ENCODE results near the gene HOXB1. TPM values are rescaled to one million over a fixed set of nuclear protein-coding genes. Genes with fewer than 3 reads are reported as not detected.

HOXB1 gene
- polyA plus RNA-seq, 1 of the 3 experiments (the other 2 are of a cell fraction) = not detected

DNA sequence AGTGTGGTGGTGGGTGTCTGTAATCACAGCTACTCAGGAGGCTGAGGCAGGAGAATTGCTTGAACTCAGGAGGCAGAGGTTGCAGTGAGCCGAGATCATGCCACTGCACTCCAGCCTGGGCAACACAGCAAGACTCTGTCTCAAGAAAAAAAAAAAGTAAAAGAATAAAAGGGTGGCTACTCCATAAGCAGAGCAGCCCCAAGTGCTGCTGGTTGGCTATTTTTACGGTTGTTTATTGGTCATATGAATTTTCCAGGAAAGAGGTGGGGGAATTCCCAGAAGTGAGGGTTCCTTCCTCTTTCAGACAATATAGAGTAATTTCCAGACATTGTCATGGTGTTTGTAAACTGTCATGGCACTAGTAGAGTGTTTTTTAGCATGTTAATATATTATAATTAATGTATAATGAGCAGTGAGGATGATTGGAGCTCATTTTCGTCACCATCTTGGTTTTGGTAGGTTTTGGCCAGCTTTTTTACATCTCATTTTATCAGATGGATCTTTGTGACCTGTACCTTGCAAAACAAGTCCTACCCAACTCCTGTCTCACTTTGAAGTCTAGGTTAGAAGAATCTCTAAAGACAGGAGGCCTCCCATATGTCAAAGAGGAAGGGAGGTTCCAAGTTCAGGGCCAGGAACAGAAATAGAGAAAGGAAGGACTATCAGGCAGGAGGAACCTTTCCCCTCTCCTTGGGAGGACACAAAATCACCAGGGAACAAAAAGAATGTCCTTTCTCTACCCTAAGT, 39.1 kb downstream of the HOXB1 start (continued):
- TF ChIP-seq, protein P1, sequence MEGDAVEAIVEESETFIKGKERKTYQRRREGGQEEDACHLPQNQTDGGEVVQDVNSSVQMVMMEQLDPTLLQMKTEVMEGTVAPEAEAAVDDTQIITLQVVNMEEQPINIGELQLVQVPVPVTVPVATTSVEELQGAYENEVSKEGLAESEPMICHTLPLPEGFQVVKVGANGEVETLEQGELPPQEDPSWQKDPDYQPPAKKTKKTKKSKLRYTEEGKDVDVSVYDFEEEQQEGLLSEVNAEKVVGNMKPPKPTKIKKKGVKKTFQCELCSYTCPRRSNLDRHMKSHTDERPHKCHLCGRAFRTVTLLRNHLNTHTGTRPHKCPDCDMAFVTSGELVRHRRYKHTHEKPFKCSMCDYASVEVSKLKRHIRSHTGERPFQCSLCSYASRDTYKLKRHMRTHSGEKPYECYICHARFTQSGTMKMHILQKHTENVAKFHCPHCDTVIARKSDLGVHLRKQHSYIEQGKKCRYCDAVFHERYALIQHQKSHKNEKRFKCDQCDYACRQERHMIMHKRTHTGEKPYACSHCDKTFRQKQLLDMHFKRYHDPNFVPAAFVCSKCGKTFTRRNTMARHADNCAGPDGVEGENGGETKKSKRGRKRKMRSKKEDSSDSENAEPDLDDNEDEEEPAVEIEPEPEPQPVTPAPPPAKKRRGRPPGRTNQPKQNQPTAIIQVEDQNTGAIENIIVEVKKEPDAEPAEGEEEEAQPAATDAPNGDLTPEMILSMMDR (IDR thresholded peaks at IDR 0.05) = no peak

DNA sequence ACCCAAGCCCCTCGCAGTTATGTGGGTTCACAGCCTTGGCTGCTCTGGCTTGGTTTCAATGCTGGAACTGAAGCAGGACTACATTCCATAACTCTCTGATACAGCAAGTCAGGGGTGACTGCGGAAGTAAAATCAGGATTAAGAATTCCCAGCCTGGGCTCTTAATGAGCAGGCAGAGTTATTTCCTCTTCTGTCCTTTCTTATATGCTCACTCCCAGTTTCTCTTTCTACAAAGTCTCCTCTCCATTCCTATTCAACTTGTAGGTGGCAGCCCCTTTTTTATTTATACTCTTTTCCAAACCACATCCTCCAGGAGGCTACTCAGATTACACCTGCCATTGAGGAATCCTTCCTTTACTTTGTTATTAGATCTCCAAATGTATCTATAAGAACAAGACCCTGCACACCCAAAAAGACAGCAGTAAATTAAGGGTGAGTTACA, 40.3 kb downstream of the HOXB1 start:
- ChIA-PET POLR2A (no interaction called here), CTCF (interaction anchor here (1.0 kb wide), 1 partner anchor 12 kb away, joined by 3 read pairs; no protein-coding TSS in a partner anchor)
- Histone ChIP-seq H3K4me2 (no peak overlapping the region), H3K27ac (ENCODE audit: low read depth in 2 of 2, low read length in 1 of 2) (no peak overlapping the region), H3K36me3 (replicated peaks in 1 of 2; ENCODE audit: control insufficient read depth in 1 of 2, insufficient read depth in 2 of 2, low read length in 1 of 2) (no peaks in the 10 kb centered on the region), H3K27me3 (ENCODE audit: insufficient read depth) (peaks cover 55% of the 10 kb centered on the region; the same call in 1 of the 2 replicates), H3K4me1 (ENCODE audit: control insufficient read depth in 1 of 2, insufficient read depth in 2 of 2, low read depth in 1 of 2, low read length in 1 of 2) (peaks cover 0 to 11% of the 10 kb centered on the region in 2 experiments; a peak in 2 of 4 replicates), H2AFZ (ENCODE audit: low read depth) (no peak overlapping the region), H3K9ac (no peak overlapping the region), H3K4me3 (ENCODE audit: low read depth in 2 of 2, low read length in 1 of 2) (no peak overlapping the region), H3K9me3 (no peaks in the 10 kb centered on the region), H3K79me2 (ENCODE audit: insufficient read depth) (no peaks in the 10 kb centered on the region), H3K9me2 (no peaks in the 10 kb centered on the region), H3F3A (replicated peaks; ENCODE audit: insufficient read depth) (peaks cover 23% of the 10 kb centered on the region), H4K20me1 (ENCODE audit: insufficient read depth) (no peaks in the 10 kb centered on the region)
- no peak for DNase-seq
- TF ChIP-seq NFIC (IDR thresholded peaks at IDR 0.05; ENCODE audit: borderline replicate concordance) (no peak), ELF1 (IDR thresholded peaks at IDR 0.05) (no peak), GABPA (IDR thresholded peaks at IDR 0.05; ENCODE audit: low read depth) (no peak), SMC3 (IDR thresholded peaks at IDR 0.05; ENCODE audit: low read depth, low read length) (no peak), TCF12 (IDR thresholded peaks at IDR 0.05) (no peak), SIN3A (IDR thresholded peaks at IDR 0.05; ENCODE audit: borderline replicate concordance, low read depth, low read length) (no peak)
- TF ChIP-seq, protein P2, sequence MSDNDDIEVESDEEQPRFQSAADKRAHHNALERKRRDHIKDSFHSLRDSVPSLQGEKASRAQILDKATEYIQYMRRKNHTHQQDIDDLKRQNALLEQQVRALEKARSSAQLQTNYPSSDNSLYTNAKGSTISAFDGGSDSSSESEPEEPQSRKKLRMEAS (IDR thresholded peaks at IDR 0.05; ENCODE audit: low read depth) = no peak
- TF ChIP-seq, protein P3, sequence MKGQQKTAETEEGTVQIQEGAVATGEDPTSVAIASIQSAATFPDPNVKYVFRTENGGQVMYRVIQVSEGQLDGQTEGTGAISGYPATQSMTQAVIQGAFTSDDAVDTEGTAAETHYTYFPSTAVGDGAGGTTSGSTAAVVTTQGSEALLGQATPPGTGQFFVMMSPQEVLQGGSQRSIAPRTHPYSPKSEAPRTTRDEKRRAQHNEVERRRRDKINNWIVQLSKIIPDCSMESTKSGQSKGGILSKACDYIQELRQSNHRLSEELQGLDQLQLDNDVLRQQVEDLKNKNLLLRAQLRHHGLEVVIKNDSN (IDR thresholded peaks at IDR 0.05; ENCODE audit: borderline replicate concordance, low read depth) = no peak
- WGBS (ENCODE audit: low lambda C conversion rate) = 51% methylated on average over 2 of the region's 2 CpGs

DNA sequence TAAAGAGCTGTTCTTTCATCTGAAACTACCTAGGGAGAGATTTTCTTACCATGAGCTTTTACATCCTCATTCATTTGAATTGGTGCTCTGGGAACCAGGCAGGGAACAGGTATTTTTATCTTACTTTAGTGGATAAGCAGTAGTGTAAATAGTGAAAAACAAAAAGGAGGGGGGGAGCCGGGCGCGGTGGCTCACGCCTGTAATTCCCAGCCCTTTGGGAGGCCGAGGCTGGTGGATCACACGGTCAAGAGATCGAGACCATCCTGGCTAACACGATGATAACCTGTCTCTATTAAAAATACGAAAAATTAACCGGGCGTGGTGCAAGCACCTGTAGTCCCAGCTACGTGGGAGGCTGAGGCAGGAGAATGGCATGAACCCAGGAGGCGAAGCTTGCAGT, 41.0 kb downstream of the HOXB1 start:
- Histone ChIP-seq H3K9me2 (no peaks in the 10 kb centered on the region), H3K4me1 (ENCODE audit: control insufficient read depth in 1 of 2, insufficient read depth in 2 of 2, low read depth in 1 of 2, low read length in 1 of 2) (peaks cover 0 to 11% of the 10 kb centered on the region in 2 experiments; a peak in 2 of 4 replicates), H3K4me3 (ENCODE audit: low read depth in 2 of 2, low read length in 1 of 2) (no peak overlapping the region), H3K27me3 (ENCODE audit: insufficient read depth) (peaks cover 48% of the 10 kb centered on the region; the same call in 1 of the 2 replicates), H3F3A (replicated peaks; ENCODE audit: insufficient read depth) (peaks cover 30% of the 10 kb centered on the region), H3K27ac (ENCODE audit: low read depth in 2 of 2, low read length in 1 of 2) (no peak overlapping the region), H2AFZ (ENCODE audit: low read depth) (no peak overlapping the region), H3K36me3 (replicated peaks in 1 of 2; ENCODE audit: control insufficient read depth in 1 of 2, insufficient read depth in 2 of 2, low read length in 1 of 2) (no peaks in the 10 kb centered on the region), H3K79me2 (ENCODE audit: insufficient read depth) (no peaks in the 10 kb centered on the region), H3K9ac (no peak overlapping the region), H4K20me1 (ENCODE audit: insufficient read depth) (no peaks in the 10 kb centered on the region), H3K4me2 (no peak overlapping the region), H3K9me3 (no peaks in the 10 kb centered on the region)
- 59% methylated on average over 13 of the region's 13 CpGs for WGBS (ENCODE audit: low lambda C conversion rate)
- ChIA-PET CTCF (interaction anchor here (1.0 kb wide), 1 partner anchor 13 kb away, joined by 3 read pairs; no protein-coding TSS in a partner anchor), POLR2A (no interaction called here)
- TF ChIP-seq JUND (IDR thresholded peaks at IDR 0.05) (no peak), SIN3A (IDR thresholded peaks at IDR 0.05; ENCODE audit: borderline replicate concordance, low read depth, low read length) (no peak), NRF1 (IDR thresholded peaks at IDR 0.05; ENCODE audit: low read depth, low read length) (no peak), YY1 (IDR thresholded peaks at IDR 0.05; ENCODE audit: low read depth) (no peak), ELF1 (IDR thresholded peaks at IDR 0.05) (no peak), NFIC (IDR thresholded peaks at IDR 0.05; ENCODE audit: borderline replicate concordance) (no peak), CHD2 (IDR thresholded peaks at IDR 0.05; ENCODE audit: low read length, partially characterized antibody) (no peak), GATA2 (CRISPR knock-in tag; IDR thresholded peaks at IDR 0.05) (no peak)
- TF ChIP-seq, protein P4, sequence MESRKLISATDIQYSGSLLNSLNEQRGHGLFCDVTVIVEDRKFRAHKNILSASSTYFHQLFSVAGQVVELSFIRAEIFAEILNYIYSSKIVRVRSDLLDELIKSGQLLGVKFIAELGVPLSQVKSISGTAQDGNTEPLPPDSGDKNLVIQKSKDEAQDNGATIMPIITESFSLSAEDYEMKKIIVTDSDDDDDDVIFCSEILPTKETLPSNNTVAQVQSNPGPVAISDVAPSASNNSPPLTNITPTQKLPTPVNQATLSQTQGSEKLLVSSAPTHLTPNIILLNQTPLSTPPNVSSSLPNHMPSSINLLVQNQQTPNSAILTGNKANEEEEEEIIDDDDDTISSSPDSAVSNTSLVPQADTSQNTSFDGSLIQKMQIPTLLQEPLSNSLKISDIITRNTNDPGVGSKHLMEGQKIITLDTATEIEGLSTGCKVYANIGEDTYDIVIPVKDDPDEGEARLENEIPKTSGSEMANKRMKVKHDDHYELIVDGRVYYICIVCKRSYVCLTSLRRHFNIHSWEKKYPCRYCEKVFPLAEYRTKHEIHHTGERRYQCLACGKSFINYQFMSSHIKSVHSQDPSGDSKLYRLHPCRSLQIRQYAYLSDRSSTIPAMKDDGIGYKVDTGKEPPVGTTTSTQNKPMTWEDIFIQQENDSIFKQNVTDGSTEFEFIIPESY (IDR thresholded peaks at IDR 0.05; ENCODE audit: borderline replicate concordance, low read depth) = no peak
- DNase-seq = no peak

Data from SK-N-SH (cell line).